Activated CD4-positive, alpha-beta T cell treated with anti-CD3 and anti-CD28 coated beads, Interleukin-10, Interleukin-2, amounts not matched to agents 100 ng/mL and 50 ng/mL, durations not matched to agents 16 hours and 8 hours (primary cell): ENCODE measurements around the gene VSIG10L2.

Experiments used
- DNase-seq: peaks from one replicate; pipeline ENCODE4 v3.0.0-alpha.2; 2020

VSIG10L2 gene

DNA sequence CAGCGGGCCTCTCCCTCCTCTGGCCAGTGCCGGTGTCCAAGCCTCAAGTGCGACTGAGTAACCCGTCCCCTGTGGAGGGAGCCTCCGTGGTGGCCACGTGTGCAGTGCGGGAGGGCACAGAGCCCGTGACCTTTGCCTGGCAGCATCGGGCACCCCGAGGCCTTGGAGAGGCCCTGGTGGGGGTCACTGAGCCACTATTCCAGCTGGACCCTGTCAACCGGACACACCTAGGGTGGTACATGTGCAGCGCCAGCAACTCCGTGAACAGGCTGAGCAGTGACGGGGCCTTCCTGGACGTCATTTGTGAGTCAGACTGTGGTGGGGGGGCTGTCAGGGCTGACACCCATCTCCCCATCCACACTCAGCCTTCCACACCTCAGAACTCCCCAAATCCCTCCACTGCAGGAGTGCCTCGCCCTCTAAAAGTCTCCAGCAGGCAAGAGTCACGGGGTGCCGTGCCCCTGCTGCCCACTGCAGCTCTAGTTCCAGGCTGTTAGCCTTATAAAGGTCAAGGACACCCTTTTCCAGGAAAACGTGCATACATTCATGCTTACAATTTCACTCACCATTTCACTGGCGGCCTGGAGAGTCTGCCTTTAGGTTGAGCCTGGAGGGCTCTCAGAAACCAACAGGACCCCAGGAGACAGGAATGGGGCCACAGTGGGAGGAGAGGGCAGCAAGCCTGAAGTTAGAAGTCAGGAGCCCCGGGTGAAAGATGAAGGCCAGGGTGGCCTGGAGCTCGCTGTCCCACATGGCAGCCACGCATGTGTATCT lies 2.6 kb downstream of the VSIG10L2 start:
- DNase-seq: no peak

DNA sequence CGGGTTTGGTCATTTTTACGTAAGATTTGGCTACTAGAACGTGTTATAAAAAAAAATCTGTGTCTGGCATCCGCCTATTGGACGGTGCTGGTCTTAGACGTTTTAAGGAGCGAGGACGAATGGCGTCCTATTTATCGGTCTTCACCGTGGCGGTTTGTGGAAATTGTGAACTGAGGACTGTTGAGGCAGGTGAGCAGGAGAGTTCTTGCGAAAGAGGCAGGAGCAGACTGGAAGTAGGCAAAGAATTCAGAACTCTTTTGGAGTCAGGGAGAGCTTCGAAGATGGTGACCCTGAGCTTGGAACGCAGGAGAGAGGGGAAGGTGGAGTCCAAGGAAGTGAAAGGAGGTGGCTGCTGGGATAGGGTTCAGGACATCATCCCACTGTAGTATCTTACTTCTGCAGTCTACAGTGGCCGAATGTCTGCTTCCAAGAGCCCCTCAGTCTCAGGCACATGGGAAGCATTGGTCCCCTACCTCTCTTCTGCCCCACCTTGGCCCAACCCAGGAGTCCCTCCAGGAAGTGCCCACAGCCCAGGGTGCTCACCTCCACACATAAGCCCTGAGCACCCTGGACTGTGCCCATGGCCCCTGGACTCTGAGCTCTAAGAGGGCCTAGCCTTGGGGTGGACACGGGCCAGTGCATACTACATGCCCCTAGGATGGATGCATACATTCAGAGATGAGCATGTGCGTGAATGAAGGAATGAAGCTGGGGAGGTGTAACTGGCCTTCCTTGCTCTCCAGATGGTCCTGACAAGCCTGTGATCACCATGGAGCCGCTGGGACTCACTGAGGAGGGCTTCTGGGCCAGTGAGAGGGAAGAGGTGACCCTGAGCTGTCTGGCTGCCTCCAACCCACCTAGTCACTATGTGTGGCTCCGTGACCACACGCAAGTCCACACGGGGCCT lies 3.7 kb downstream of the VSIG10L2 start:
- no peak for DNase-seq

DNA sequence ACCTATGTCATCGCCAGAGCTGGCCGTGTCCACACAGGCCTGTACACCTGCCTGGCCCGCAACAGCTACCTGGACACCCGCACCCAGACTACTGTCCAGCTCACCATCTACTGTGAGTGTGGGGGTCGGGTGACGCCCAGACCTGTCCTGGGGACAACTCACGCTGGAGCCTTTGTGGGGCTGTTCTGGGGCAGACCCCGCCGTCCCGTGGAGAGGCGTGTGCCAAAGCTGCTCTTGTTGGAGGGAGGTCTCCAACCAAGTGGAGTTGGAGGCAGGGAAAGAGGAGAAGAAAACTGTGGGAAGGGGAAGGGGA lies 4.3 kb downstream of the VSIG10L2 start:
- no peak for DNase-seq

DNA sequence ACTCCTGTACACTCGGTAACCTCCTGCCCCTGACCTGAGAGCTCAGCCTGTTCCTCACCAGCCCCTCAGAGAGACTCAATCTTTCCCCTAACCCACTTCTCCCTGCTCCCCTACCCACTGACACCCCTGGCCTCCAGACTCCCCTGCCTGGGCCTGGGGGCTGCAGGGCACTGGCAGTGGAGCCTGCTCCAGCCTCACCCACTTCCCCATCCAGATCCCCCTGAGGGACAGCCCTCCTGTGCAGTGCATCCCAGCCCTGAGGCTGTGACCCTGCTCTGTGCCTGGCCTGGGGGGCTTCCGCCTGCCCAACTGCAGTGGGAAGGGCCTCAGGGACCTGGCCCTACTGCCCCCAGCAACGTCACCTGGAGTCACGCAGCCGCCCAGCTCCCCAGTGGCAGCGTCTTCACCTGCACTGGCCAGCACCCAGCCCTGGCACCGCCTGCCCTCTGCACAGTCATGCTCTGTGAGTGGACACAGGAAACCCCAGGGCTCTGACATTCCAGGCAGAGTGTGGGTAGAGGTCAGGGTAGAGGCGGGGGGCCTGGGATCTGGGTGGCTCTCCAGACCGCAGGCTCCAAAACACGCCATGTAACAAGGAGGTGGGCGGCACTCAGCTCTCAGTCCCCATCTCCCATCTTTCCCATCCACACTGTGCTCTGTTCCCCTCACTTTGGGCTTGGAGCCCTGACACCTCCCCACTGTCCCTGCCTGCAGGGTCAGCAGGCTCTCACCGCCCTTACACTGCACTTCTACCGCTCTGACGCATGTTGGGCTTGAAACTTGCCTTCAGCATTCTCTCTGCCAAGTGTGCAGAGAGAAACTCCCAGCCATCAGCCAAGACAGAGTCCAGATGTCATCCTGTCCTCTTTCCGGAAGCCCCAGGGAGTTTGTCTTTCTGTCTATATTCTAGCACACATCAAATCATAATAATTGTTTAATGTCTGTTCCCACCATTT lies 5.1 kb downstream of the VSIG10L2 start:
- no peak for DNase-seq

DNA sequence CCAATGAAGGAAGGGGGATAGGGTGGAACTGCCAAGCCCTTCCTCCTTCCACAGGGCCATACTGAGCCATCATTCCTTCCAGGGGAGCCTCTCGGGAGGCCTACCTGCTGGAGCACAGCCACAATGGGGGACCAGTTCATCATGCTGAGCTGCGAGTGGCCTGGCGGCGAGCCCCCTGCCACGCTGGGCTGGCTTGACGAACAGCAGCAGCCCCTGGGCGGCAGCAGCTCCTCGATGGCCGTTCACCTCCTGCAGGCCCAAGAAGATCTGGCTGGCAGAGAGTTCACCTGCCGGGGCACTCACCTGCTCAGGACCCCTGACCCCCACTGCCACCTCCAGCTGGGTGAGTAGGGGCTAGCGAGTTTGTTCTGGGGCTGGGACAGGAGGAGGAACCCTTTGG lies 5.9 kb downstream of the VSIG10L2 start:
- no peak for DNase-seq

DNA sequence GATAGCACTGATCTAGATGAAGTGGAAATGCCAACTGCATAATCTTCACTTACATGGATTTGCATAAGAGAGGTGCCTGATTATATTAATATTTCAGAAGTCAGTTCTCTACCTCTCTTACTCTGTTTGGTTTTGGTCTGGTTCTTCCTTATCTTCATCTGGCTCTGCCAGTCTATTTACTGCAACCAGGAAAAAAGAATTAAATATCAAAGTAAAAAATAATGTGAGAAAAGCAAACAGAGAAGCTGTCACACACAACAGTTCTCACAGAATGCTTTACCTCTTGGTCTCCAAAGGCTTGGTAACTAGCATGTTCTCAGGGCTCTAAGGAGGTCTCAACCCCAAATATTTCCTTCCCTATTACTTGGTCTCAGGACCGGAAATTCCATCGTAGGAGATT lies 6.7 kb downstream of the VSIG10L2 start:
- DNase-seq: no peak

DNA sequence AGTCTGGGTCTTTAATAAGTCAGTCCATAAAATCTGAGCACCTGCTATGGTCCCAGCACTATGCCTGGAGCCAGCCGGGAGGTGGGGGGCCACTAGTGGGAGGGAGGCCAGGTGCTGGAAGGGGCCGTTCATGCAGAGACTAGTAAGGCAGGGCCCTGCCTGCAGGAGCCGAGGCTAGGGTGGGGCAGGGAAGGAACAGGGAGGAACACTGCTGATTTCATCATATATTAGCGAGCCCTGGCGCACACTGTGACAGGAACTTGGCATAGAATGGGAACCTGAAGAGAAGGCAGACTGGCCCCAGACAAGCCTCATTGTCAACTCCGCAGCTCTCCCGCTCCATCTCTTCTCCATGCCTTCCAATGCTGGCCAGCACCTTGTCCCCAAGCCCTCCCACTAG lies 7.1 kb downstream of the VSIG10L2 start:
- DNase-seq: no peak

DNA sequence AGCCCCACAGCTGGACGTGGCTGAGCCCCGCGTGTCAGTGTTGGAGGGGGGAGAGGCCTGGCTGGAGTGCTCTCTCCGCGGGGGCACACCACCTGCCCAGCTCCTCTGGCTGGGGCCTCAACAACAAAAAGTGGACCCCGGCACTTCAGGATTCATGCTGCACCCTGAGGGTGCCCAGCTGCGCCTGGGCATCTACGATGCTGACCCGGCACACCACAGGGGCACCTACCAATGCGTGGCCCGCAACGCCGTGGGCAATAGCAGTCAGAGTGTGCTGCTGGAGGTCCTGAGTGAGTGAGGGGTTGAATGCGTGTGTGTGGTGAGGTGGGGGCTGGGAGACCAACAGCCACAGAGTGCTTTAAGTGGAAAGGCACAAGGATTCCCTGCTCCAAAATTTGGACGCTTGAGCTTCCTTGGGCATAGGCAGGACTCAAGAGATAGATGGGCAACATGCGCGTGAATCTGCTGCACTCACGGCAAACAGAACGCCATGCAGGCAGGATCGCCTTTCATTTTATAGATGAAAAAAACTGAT lies 7.6 kb downstream of the VSIG10L2 start:
- no peak for DNase-seq

DNA sequence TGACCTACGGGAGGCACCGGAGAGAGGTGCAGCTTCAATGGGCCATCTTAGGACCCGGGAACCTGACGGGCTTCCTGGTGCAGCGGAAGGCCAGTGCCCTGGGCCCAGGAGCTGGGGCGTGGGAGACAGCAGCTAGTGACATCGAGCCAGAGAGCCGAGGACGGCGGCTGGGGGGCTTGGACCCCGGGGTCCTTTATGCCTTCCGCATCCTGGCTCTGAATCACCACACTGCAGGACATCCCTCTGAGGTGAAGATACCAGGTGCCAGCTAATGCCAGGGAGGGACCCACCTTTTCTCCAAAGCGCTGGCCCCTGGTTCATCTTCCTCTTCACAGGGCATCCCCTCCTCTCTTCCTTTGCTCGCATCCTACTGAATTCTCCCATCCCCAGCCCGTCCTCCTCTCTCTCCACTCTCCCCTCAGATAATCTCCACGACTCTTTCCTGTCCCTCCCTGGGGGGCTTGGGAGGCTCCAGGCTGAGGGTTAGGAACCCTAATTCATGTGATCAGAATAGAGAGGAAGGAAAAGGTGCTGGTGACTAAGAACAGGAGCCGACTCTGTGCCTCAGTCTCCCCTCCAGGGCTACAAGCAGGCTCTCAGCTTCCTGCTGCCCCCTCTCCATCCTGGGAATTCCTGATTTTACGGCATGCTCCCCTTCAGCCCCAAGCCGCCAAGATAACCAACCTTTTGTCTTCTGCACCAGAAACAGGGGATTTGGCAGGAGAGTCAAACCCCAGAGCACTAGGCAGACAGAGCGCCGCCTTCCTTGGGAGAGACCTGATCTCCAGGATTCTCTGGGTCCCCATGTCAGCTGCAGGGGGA lies 8.5 kb downstream of the VSIG10L2 start:
- no peak for DNase-seq

DNA sequence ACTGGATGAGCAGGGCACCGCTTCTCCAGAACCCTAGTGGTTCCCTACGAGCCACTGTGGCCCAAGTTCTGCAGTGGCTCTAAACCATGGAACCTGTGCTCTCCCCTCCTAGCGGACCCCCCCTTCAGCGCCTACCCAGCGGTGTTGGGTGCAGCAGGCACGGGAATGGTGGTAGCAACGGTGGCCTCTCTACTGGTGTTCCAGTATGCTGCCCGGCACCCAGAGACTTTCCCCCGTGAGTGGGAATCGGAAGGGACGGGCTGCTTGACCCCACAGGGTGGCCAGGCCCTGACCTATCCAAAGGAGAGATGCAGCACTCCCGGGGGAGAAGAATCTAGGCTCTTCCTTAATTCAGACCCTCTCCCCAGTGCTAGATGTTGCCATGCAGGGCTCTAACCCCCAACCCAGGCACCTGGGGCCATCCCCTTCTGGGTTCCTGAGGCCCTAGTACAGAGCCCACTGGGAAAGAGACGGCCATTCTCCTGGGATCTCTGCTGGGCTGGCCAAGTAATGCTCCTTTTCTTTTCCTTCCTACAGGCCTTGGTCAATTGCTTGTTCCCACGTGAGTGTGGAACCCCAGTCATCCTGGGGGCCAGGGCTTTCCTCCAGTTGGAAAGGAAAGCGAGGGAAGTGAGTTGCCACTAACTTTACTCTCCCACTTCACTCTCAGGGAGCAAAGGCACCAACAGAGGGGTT lies 9.2 kb downstream of the VSIG10L2 start:
- no peak for DNase-seq

DNA sequence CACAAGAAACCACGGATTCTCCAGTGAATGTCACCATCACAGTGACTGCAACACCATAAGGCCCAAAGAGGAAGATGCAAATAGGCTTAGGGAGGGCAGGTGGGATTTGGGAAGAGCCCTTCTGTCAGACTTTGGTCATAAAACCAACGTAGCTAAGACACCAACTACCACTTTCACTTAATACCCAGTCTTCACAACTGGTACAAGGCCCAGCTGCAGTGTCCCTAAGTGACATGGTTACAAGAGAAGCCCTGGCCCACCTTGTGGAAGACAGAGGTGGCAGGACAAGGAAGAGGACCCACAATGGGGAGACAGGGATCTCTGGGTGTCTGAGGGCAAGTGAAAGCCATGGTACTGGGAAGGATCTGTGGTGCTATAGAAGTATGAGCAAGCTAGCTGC lies 10.0 kb downstream of the VSIG10L2 start:
- no peak for DNase-seq

DNA sequence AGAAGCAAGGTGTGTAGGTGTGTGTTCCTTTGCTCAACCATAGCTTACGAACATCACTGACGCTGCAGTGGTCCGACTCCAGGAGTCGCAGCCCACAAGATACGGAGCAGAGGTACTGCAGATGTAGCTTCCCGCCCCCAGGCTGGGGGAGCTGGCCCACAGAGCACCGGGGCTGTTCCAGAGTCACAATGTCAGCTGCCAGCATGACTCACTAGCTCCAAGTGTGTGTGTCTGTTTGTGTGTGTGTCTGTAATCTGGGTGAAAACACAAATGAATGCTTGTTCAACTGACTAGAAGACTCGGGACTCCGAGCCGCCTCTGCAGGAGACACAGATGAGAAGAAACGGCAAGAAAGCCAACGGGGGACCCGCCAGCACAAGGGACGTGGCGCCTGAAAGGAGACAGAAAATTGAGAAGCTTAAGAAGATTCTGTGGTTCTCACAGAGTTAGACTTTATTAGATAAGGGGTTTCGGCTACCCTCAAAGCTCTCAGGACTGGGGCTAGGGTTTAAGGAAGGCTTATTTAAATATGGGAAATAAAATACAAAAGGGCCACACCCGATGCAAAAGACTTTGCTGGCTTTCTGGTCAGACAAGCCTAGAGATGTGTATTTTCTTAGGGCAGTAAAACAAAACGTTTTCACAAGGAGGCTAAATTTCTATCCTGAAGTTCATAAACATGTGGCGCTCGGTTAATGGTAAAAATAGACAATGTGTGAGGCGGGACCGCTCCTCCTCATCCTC lies 10.7 kb downstream of the VSIG10L2 start:
- no peak for DNase-seq

DNA sequence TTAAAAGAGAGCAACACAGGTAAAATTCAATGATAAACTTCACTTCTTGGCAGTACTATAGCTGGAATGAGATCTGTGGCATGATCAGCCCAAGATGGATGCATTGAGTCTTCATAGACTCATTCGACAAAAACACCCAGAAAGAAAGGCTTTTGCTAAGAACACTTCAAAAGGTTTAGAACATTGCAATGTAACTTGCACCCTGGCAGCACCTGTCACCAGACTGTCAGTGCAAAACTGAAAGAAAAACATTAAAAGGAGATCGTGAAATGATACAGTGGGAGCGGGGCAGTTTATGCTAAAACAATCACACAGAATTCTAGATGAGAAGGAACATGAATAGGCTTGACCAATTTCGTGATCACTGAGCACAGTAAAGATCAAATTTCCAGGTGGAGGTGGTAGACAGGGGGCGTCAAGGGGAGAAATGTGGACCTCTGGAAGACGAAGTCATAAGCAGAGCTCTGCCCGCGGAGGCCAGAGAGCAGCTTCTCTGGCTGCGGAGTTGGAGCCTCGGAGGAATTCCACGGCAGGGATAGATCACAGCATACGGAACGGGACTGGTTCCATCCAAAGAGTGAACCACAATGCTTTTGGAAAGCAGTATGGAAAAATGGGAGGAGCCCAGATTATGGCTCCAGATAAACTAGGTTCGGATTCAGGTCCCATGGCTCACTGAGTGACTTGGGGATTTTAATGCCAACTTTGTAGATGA lies 11.9 kb downstream of the VSIG10L2 start:
- no peak for DNase-seq

DNA sequence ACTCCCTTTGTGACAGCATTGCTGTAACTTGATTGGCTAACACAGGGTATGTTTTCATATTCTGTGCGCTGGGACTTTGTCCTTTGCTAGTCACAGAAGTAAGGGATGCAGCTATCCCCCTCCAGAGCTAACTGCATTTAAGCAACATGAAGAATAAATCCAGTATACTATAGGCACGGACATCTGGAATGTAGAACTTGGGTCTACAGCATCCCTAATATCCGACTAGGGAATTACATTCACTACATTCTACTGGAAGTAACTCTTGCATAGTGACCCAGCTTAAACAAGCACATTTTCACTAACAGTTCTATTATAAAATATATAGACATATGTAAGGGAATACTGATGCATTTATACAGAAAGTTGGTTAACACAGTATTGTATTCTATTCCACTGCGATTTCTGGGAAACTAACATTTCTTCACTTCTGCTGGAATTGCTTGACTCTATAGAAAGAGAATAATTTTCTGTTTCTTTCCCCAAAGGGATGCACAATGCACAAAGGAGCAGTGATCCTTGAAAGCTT lies 13.1 kb downstream of the VSIG10L2 start:
- no peak for DNase-seq

DNA sequence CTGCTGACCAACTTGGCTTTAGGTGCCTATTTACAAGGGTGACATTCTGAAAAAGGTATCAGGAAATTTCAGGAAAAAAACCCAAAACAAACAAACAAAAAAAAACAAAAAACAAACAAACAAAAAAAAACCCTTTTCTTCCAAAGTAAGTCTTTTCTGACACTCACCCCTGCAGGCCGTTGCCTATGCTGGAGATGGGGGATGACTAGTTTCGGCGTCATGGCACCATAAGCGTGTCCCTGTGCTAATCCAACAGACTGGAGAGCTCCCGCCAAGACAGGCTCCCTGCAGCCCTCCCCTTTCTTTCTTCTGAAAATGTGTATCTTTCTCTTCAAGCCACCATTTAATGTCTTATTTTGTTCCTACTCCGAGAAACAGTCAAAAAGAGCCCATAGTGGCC lies 13.7 kb downstream of the VSIG10L2 start:
- DNase-seq: no peak

DNA sequence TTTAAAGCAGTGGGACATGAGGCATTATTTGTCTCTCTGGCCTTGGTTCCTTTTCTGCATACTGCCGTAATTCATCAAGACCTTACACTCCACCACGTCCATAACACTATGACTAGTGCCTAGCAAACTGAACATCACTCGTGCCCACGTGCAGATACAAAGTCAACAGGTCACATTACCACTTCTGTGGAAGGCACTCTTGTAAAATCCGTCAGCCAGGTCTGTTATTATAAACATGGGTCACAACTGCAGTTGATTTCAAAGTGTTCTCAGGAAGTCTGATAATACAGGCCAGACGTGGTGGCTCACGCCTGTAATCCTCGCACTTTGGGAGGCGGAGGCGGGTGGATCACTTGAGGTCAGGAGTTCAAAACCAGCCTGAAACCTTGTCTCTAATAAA lies 14.1 kb downstream of the VSIG10L2 start:
- DNase-seq: no peak

DNA sequence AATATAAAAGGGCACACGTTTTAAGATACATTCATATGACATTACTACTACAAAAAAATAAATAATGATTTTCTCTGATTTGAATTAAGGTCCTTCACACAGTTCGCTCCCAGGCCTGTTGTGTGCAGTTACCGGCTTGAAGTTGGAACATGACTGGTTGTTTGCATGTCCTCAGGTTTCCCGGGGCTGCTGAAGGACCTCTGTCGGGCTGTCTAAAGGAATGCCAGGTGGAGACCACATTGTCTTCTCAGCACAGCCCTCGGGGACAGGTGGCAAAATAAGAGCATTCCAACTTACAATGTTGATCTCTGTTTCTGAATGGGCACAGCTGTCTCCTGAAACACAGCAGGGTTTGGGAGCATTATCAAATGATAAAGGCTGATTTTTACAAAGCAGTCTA lies 14.9 kb downstream of the VSIG10L2 start:
- no peak for DNase-seq

DNA sequence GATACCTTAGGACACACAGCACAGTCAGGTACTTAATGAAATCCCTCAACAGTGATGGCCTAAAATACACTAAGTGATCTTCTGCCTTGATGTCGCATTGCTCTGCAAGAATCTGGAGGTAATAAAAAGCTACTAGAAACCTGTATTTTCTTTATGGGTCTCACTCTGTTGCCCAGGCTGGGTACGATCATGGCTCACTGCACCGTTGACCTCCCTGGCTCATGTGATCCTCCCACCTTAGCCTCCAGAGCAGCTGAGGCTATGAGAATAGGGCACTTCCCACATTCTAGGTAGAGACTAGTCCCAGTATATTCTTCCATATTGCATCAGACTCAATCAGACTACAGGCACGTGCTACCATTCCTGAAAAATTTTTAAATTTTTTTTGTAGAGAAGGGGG lies 21.7 kb downstream of the VSIG10L2 start:
- no peak for DNase-seq

DNA sequence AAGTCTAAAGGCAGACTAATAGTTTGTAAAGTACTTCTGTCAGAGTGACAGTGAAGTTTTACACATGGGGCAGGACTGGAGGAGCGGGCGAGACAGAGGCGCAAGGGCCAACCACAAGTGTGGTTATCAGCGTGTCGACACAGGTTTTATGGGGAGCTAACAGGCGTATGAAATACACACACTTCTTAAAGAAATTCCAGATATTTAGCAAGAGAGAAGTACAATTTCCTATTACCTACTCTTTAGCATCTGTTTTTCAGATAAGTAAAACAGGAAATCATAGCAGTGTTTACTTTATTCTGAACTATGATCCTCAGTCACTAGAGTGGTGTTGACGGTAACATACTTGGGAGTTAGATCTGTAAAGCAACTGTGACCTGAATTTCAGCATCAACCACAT lies 22.5 kb downstream of the VSIG10L2 start:
- DNase-seq: no peak

DNA sequence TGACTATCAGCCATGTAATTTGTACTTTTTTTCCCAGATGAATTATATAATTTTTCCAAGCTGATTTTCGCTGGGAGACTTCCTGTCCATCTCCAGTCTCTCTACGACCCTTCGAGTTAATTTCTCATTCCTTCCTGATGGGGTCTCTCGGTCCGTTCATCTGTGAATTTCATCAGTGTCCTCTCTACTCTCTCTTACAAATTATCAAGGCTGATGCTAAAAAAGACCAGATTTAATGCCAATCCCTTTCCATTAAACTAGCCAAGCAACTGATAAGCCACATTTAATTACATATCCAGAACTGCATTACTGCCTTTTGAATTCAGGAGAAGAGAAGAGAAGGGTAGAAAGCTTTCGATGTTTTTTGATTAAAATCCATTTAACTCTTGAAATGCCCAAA lies 25.8 kb downstream of the VSIG10L2 start:
- DNase-seq: no peak
